HL-60 (cell line): ENCODE data around the gene FFAR1.

ENCODE experiments used
- DNase-seq, 2 experiments: peaks; one replicate each; pipeline ENCODE4 v3.0.0-alpha.2; 2010 to 2020; ENCODE audit warnings: low read depth in 1 of 2, low spot score in 1 of 2
- H3K27ac ChIP-seq: fragments of 250-450 bp; sonication (Bioruptor Pico); replicated peaks from 2 replicates; pipeline ENCODE4 v1.5.1; 2020; ENCODE audit warnings: mild to moderate bottlenecking, moderate library complexity
- H3K27me3 ChIP-seq: fragments of 250-450 bp; sonication (Bioruptor Pico); 2 replicates; pipeline ENCODE4 v1.5.1; 2021; ENCODE audit warnings: mild to moderate bottlenecking, moderate library complexity; ENCODE audit not compliant: insufficient read depth, poor library complexity, severe bottlenecking
- H3K4me3 ChIP-seq: replicated peaks from 2 replicates; pipeline ENCODE4 v1.5.1; 2011; ENCODE audit warnings: mild to moderate bottlenecking, control low read depth, low read length; ENCODE audit not compliant: insufficient read depth
- GABPA ChIP-seq: IDR thresholded peaks from 2 replicates; pipeline ENCODE4 v1.6.1; 2012; ENCODE audit warnings: low read depth
- POLR2AphosphoS5 ChIP-seq: IDR thresholded peaks from 2 replicates; pipeline ENCODE4 v1.6.1; 2012; ENCODE audit warnings: low read depth
- SPI1 ChIP-seq: IDR thresholded peaks from 2 replicates; pipeline ENCODE4 v1.6.1; 2012; ENCODE audit warnings: low read depth, mild to moderate bottlenecking, borderline replicate concordance
- TF ChIP-seq, protein P1 (sequence below): IDR thresholded peaks from one replicate; pipeline ENCODE4 v1.5.1; 2011; ENCODE audit warnings: low read length, control low read depth, inconsistent platforms; ENCODE audit not compliant: insufficient read depth
- TF ChIP-seq, protein P2 (sequence below): IDR thresholded peaks from 2 replicates; pipeline ENCODE4 v1.6.1; 2012; ENCODE audit warnings: low read depth; ENCODE audit not compliant: insufficient replicate concordance

Gene FFAR1

GRCh38 chr19:35306473-35307246, 41.0 kb upstream of the FFAR1 start:
- no peak for DNase-seq

DNA sequence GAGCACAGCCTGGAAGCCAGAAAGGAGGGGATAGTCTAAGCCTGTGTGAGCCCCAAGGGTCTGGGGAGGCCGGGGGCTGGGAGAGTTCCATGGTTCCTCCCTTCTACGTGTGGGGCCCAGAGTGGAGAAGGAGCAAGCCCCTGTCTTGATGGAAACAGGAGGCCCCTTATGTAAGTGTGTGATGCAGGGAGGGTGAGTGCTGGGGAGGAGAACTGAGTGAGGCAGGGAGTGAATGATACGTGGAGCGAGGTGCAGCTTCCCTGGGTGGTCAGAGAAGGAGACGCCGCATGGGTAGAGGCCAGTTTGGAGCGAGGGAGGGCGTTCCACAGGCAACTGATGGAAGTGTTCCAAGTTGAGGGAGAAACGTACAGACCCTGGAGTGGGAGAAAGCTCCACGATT, 39.8 kb upstream of the FFAR1 start:
- TF ChIP-seq GABPA (no peak), POLR2AphosphoS5 (no peak)
- Histone ChIP-seq H3K4me3 (no peak overlapping the region), H3K27me3 (no peaks in the 10 kb centered on the region), H3K27ac (no peak overlapping the region)
- no peak for DNase-seq

More at GRCh38 chr19:35306473-35307246, 41.0 kb upstream of the FFAR1 start:
- Histone ChIP-seq H3K27ac (no peak overlapping the region), H3K27me3 (no peaks in the 10 kb centered on the region), H3K4me3 (no peak overlapping the region)
- TF ChIP-seq, protein P1, sequence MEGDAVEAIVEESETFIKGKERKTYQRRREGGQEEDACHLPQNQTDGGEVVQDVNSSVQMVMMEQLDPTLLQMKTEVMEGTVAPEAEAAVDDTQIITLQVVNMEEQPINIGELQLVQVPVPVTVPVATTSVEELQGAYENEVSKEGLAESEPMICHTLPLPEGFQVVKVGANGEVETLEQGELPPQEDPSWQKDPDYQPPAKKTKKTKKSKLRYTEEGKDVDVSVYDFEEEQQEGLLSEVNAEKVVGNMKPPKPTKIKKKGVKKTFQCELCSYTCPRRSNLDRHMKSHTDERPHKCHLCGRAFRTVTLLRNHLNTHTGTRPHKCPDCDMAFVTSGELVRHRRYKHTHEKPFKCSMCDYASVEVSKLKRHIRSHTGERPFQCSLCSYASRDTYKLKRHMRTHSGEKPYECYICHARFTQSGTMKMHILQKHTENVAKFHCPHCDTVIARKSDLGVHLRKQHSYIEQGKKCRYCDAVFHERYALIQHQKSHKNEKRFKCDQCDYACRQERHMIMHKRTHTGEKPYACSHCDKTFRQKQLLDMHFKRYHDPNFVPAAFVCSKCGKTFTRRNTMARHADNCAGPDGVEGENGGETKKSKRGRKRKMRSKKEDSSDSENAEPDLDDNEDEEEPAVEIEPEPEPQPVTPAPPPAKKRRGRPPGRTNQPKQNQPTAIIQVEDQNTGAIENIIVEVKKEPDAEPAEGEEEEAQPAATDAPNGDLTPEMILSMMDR = peak; percentile 15
- TF ChIP-seq POLR2AphosphoS5 = no peak

DNA sequence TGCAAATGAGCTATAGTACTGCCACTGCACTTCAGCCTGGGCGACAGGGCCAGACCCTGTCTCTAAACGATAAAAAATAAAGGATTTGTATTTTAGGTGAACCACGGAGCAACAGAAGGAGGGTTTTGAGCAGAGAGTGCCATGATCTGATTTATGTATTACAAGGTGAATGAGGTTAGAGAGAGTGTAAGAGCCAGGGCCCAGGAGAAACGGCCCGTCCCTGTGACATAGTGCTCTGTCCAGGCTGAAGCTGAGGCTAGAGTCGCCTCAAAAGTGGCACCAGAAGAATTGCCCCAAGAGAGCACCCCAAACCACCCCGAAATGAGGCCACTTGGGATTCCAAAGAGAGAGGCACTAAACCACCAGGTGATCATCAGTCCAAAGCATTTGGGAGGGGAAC, 38.8 kb upstream of the FFAR1 start:
- H3K4me3 ChIP-seq = no peak overlapping the region
- no peak overlapping the region for H3K27ac ChIP-seq
- H3K27me3 ChIP-seq = no peaks in the 10 kb centered on the region
- TF ChIP-seq SPI1 (no peak), GABPA (no peak), POLR2AphosphoS5 (no peak)
- TF ChIP-seq, protein P1 = no peak
- TF ChIP-seq, protein P2, sequence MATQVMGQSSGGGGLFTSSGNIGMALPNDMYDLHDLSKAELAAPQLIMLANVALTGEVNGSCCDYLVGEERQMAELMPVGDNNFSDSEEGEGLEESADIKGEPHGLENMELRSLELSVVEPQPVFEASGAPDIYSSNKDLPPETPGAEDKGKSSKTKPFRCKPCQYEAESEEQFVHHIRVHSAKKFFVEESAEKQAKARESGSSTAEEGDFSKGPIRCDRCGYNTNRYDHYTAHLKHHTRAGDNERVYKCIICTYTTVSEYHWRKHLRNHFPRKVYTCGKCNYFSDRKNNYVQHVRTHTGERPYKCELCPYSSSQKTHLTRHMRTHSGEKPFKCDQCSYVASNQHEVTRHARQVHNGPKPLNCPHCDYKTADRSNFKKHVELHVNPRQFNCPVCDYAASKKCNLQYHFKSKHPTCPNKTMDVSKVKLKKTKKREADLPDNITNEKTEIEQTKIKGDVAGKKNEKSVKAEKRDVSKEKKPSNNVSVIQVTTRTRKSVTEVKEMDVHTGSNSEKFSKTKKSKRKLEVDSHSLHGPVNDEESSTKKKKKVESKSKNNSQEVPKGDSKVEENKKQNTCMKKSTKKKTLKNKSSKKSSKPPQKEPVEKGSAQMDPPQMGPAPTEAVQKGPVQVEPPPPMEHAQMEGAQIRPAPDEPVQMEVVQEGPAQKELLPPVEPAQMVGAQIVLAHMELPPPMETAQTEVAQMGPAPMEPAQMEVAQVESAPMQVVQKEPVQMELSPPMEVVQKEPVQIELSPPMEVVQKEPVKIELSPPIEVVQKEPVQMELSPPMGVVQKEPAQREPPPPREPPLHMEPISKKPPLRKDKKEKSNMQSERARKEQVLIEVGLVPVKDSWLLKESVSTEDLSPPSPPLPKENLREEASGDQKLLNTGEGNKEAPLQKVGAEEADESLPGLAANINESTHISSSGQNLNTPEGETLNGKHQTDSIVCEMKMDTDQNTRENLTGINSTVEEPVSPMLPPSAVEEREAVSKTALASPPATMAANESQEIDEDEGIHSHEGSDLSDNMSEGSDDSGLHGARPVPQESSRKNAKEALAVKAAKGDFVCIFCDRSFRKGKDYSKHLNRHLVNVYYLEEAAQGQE = no peak
- no peak for DNase-seq

GRCh38 chr19:35309481-35310279, 38.0 kb upstream of the FFAR1 start:
- no peak overlapping the region for H3K27ac ChIP-seq
- no peak for DNase-seq
- TF ChIP-seq, protein P2 = no peak
- TF ChIP-seq, protein P1 = no peak
- TF ChIP-seq SPI1 = no peak
- TF ChIP-seq GABPA = no peak
- no peak for TF ChIP-seq POLR2AphosphoS5
- no peak overlapping the region for H3K4me3 ChIP-seq
- no peaks in the 10 kb centered on the region for H3K27me3 ChIP-seq
